ENCODE data around the gene SLC22A6. TPM values are rescaled to one million over a fixed set of nuclear protein-coding genes. Genes with fewer than 3 reads are reported as not detected.
A peak's percentile ranks its signal among the peaks of the same experiment; 100 is the strongest.

The SLC22A6 gene
- total RNA-seq, 6 experiments from 2014 or later = not detected

DNA sequence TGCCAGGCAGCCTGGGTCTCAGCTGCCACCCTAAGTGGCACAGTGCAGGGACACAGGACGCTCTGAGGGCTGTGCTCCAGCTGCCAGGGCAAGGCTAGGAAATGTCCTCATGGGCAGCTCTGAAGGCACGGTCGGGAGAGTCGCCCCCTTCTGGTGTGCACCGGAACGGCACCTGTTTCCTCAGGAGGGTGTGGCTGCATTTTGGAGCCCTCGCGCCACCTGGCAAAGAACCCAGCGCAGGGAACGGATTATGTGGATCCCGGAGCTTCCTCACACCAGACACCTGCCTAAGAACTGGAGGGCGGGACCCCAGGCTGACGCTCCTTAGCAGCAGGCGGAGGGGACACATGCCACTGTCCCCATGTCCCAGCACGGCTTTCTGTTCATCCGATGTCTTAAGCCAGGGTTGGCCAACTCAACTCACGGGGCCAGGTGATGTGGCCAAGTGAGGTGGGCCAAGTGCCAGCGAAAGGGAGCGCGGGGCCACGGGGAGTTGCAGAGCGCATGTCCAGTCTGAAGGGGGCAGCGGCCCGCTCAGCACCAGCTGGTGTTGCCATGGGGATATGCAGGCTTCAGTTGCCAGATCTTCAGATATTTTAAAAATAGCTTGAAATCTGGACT, 36.0 kb upstream of the SLC22A6 start:
- Mint-ChIP-seq H3K4me3 (no peak overlapping the region), H3K27ac (no peak overlapping the region), H3K9me3 (no peaks in the 10 kb centered on the region), H3K27me3 (ENCODE audit: insufficient read depth) (peaks cover 19% of the 10 kb centered on the region), H3K36me3 (ENCODE audit: low read depth) (no peaks in the 10 kb centered on the region), H3K4me1 (ENCODE audit: low read depth) (peaks cover 10% of the 10 kb centered on the region)
- TF ChIP-seq, protein P1, sequence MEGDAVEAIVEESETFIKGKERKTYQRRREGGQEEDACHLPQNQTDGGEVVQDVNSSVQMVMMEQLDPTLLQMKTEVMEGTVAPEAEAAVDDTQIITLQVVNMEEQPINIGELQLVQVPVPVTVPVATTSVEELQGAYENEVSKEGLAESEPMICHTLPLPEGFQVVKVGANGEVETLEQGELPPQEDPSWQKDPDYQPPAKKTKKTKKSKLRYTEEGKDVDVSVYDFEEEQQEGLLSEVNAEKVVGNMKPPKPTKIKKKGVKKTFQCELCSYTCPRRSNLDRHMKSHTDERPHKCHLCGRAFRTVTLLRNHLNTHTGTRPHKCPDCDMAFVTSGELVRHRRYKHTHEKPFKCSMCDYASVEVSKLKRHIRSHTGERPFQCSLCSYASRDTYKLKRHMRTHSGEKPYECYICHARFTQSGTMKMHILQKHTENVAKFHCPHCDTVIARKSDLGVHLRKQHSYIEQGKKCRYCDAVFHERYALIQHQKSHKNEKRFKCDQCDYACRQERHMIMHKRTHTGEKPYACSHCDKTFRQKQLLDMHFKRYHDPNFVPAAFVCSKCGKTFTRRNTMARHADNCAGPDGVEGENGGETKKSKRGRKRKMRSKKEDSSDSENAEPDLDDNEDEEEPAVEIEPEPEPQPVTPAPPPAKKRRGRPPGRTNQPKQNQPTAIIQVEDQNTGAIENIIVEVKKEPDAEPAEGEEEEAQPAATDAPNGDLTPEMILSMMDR (IDR thresholded peaks at IDR 0.05) = peak; percentile 75
- no peak for DNase-seq

GRCh38 chr11:63019506-63019905, 34.7 kb upstream of the SLC22A6 start:
- Mint-ChIP-seq H3K27me3 (ENCODE audit: insufficient read depth) (peaks cover 24% of the 10 kb centered on the region), H3K4me1 (ENCODE audit: low read depth) (peaks cover 10% of the 10 kb centered on the region), H3K36me3 (ENCODE audit: low read depth) (no peaks in the 10 kb centered on the region), H3K9me3 (no peaks in the 10 kb centered on the region), H3K4me3 (no peak overlapping the region), H3K27ac (no peak overlapping the region)
- TF ChIP-seq, protein P1 (IDR thresholded peaks at IDR 0.05) = no peak
- DNase-seq = no peak

- no peaks in the 10 kb centered on the region for H3K36me3 Mint-ChIP-seq (ENCODE audit: low read depth)
- TF ChIP-seq, protein P1 (IDR thresholded peaks at IDR 0.05) = no peak
- no peak for DNase-seq
- H3K27me3 Mint-ChIP-seq (ENCODE audit: insufficient read depth) = peaks cover 27% of the 10 kb centered on the region
- H3K4me3 Mint-ChIP-seq = no peak overlapping the region
- no peak overlapping the region for H3K27ac Mint-ChIP-seq
- H3K4me1 Mint-ChIP-seq (ENCODE audit: low read depth) = no peaks in the 10 kb centered on the region
- no peaks in the 10 kb centered on the region for H3K9me3 Mint-ChIP-seq
These were observed 32.7 kb upstream of the SLC22A6 start for GRCh38 chr11:63017306-63017974.

DNA sequence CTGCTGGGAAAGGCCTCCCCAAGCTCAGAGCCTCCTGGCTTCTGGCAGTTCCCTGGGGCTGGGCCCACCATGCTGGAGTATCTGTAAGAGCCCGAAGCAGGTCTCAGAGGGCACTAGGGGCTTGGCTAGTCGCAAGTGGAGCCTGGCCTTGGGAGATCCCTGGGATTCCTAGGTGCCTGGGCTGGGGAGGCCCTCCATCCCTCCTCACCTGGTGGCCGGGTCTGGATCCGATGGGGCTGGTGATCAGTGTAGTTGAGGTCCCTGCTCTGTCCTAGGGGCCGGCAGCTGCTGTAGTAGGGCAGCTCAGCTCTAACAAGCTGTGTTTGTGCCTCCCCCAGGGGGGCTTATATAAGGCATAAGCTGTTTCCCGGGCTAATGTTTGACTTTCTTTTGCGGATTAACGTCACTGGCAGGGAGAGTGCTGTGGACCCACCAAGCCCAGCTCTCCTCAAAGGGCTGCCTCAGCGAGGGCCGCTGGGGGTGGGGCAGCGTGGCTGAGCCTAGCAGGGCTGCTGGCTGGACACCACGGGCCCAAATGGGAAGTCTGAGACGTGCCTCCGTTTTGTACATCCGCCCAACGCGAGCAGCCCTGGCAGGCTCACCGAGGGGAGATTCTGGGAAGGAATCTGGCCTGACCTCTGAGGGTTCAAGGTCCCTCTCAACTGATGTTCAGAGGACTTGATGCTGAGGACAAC, 30.9 kb upstream of the SLC22A6 start, which contains the start of gene SLC22A8:
TSS of gene SLC22A8 (minus strand) at position 321 of the 695 bp plus-strand sequence. CDS start 883 bp downstream, outside the sequence.
- Mint-ChIP-seq H3K27ac (no peak within 1 kb of the TSS), H3K27me3 (ENCODE audit: insufficient read depth) (peaks cover 33% of the 10 kb centered on the region), H3K4me1 (ENCODE audit: low read depth) (no peaks in the 10 kb centered on the region), H3K4me3 (no peak within 1 kb of the TSS), H3K9me3 (no peaks in the 10 kb centered on the region), H3K36me3 (ENCODE audit: low read depth) (no peaks in the 10 kb centered on the region)
- TF ChIP-seq, protein P1 (IDR thresholded peaks at IDR 0.05) = no peak
- no peak for DNase-seq

DNA sequence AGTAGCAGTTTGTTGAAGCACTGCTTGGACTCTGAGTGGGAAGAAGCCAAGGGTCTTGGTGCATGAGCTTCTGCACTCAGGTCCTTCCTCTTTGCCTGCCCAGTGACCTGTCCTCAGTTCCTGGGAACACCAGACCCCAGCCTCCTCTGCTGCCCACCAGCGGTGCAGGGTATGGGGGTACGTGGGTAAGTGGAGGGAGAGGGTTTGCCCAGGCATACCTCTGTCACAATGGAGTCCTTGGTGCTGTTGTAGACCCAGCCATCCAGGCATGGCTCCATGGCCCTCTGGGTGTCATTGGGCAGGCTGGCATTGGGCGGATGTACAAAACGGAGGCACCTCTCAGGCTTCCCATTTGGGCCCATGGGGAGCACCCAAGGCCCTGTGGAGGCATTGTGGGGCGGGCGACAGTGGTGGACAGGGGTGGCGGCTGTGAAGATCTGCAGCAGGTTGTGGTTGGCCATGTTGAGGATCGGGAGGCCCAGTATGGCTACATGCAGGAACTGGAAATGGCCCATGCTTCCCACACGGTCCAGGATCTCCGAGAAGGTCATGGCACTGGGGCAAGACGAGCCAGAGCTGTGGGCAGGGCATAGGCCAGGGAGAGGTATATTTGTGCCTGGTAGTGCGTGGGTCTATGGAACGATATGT, 29.8 kb upstream of the SLC22A6 start:
- Mint-ChIP-seq H3K9me3 (no peaks in the 10 kb centered on the region), H3K27me3 (ENCODE audit: insufficient read depth) (peaks cover 39% of the 10 kb centered on the region), H3K4me3 (no peak overlapping the region), H3K4me1 (ENCODE audit: low read depth) (no peaks in the 10 kb centered on the region), H3K36me3 (ENCODE audit: low read depth) (no peaks in the 10 kb centered on the region), H3K27ac (no peak overlapping the region)
- TF ChIP-seq, protein P1 (IDR thresholded peaks at IDR 0.05) = no peak
- DNase-seq = no peak

Measured in HFFc6 (cell line).